ENCODE data around the gene CDK19. TPM values are rescaled to one million over a fixed set of nuclear protein-coding genes. Genes with fewer than 3 reads are reported as not detected.

Gene CDK19
- total and polyA plus RNA-seq, 9 of the 15 experiments (the other 6 are each of a cell fraction or from before 2014, with no cell fraction given): 3.8 to 15.2 (median 7.4) TPM

DNA sequence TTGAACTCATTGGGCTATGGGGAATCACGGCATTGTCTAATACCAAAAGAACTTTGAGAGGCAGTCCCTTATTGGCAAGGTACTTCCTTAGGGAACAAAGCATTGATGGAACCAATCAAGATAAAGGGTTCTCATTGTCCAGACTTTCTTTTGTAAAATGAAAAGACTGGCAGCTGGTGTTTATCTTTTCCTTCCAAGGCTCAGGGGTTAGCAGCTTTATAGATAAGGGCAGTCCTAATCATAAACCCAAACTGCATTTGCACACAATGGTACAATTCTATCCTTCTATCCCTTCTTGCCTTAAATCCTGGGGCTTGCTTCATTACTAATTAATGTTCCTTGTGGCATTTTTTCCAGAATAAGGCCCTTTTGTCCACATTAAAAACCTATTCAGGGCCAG lies 28.6 kb downstream of the CDK19 start:
- no peaks in the 10 kb centered on the region for H4K20me1 ChIP-seq (replicated peaks; ENCODE audit: control insufficient read depth, insufficient read depth, low read length)
- no peaks in the 10 kb centered on the region for H3K79me2 ChIP-seq (ENCODE audit: control insufficient read depth, insufficient read depth, low read length)
- no peak overlapping the region for H3K27ac ChIP-seq (ENCODE audit: extremely low read depth, low read depth, low read length)
- H3K4me1 ChIP-seq (replicated peaks in 1 of 2; ENCODE audit: control insufficient read depth in 2 of 2, insufficient read depth in 2 of 2, low read length in 2 of 2): no peaks in the 10 kb centered on the region
- intact Hi-C loops (cut with micrococcal nuclease): no loop called here
- no peaks in the 10 kb centered on the region for H3K36me3 ChIP-seq (ENCODE audit: control insufficient read depth, insufficient read depth, low read length)
- TF ChIP-seq SMC3 (conservative IDR thresholded peaks at IDR 0.05; ENCODE audit: insufficient read depth, low read depth, low read length) (no peak), POLR2A (conservative IDR thresholded peaks at IDR 0.05) (no peak), BACH1 (tag; IDR thresholded peaks at IDR 0.05) (no peak), CBFB (CRISPR knock-in tag; IDR thresholded peaks at IDR 0.05) (no peak)
- no peak for DNase-seq (ENCODE audit: extremely low read depth in 1 of 4, low spot score in 3 of 4)
- no peaks in the 10 kb centered on the region; a peak in 1 of 5 replicates for H3K27me3 ChIP-seq (ENCODE audit: control insufficient read depth in 2 of 2, insufficient read depth in 2 of 2, low read length in 2 of 2)
- no TSS peak for BruUV-seq (replicated peaks)
- no peak overlapping the region for H2AFZ ChIP-seq (ENCODE audit: low read depth, low read length)
- CTCF ChIA-PET (ENCODE audit: low intra/inter-chr PET ratio): no interaction called here
- WGBS (ENCODE audit: insufficient coverage, low coverage, missing lambda C conversion rate): 18% methylated on average over 1 of the region's 1 CpG
- H3K9ac ChIP-seq (ENCODE audit: insufficient read depth in 1 of 2, low read depth in 2 of 2, low read length in 2 of 2): no peak overlapping the region
- ATAC-seq: no peak
- in situ Hi-C loops (cut with MboI): no loop called here
- H3K4me3 ChIP-seq: no peak overlapping the region
- H3K9me3 ChIP-seq (replicated peaks; ENCODE audit: control insufficient read depth, insufficient read depth, low read depth, low read length): peaks cover 2% of the 10 kb centered on the region
- POLR2A ChIA-PET: interaction anchor here (0.8 to 2.8 kb wide), 3 partner anchors 25 to 28 kb away, joined by 3 to 15 read pairs (median 4); partner anchors contain the start of gene CDK19
- no peaks in the 10 kb centered on the region for H3K9me1 ChIP-seq (ENCODE audit: control insufficient read depth, insufficient read depth, low read length)
- H3K4me2 ChIP-seq (ENCODE audit: insufficient read depth, low read length): no peak overlapping the region
- no peak for FAIRE-seq

DNA sequence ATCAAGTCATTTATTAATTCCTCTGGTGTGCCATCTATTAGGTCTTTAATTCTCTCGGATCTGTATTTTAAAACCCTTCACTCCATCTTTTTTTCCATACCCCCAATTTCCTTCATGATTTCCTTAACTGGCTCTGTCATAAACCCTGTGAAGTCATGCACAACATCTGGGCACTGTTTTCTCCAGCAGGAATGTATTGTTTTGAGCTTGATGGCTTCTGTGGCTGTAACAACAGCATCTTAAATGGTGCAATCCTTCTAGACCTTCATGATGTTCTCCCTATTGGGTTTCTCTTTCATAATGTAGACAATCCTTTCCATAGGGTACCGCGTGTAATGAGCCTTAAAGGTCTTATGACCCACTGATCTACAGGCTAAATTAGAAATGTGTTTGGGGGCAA lies 29.0 kb downstream of the CDK19 start:
- intact Hi-C loops (cut with micrococcal nuclease): no loop called here
- Histone ChIP-seq H3K4me1 (replicated peaks in 1 of 2; ENCODE audit: control insufficient read depth in 2 of 2, insufficient read depth in 2 of 2, low read length in 2 of 2) (no peaks in the 10 kb centered on the region), H3K27ac (ENCODE audit: extremely low read depth, low read depth, low read length) (no peak overlapping the region), H3K9me3 (replicated peaks; ENCODE audit: control insufficient read depth, insufficient read depth, low read depth, low read length) (peaks cover 2% of the 10 kb centered on the region), H2AFZ (ENCODE audit: low read depth, low read length) (no peak overlapping the region), H3K27me3 (ENCODE audit: control insufficient read depth in 2 of 2, insufficient read depth in 2 of 2, low read length in 2 of 2) (no peaks in the 10 kb centered on the region; a peak in 1 of 5 replicates), H3K36me3 (ENCODE audit: control insufficient read depth, insufficient read depth, low read length) (no peaks in the 10 kb centered on the region), H3K4me2 (ENCODE audit: insufficient read depth, low read length) (no peak overlapping the region), H3K4me3 (no peak overlapping the region), H4K20me1 (replicated peaks; ENCODE audit: control insufficient read depth, insufficient read depth, low read length) (0 out of 2 replicates have a peak, but pooled peaks cover under 1% of the 10 kb centered on the region), H3K9ac (ENCODE audit: insufficient read depth in 1 of 2, low read depth in 2 of 2, low read length in 2 of 2) (no peak overlapping the region), H3K9me1 (ENCODE audit: control insufficient read depth, insufficient read depth, low read length) (no peaks in the 10 kb centered on the region), H3K79me2 (ENCODE audit: control insufficient read depth, insufficient read depth, low read length) (no peaks in the 10 kb centered on the region)
- no peak for TF ChIP-seq DIDO1 (tag; IDR thresholded peaks at IDR 0.05; ENCODE audit: low read depth)
- TF ChIP-seq SMC3 (conservative IDR thresholded peaks at IDR 0.05; ENCODE audit: insufficient read depth, low read depth, low read length): no peak
- TF ChIP-seq SMARCA5 (IDR thresholded peaks at IDR 0.05): no peak
- TF ChIP-seq SREBF1 (IDR thresholded peaks at IDR 0.05; ENCODE audit: borderline replicate concordance, low read depth, low read length): no peak
- TF ChIP-seq, protein P1, sequence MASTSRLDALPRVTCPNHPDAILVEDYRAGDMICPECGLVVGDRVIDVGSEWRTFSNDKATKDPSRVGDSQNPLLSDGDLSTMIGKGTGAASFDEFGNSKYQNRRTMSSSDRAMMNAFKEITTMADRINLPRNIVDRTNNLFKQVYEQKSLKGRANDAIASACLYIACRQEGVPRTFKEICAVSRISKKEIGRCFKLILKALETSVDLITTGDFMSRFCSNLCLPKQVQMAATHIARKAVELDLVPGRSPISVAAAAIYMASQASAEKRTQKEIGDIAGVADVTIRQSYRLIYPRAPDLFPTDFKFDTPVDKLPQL (IDR thresholded peaks at IDR 0.05; ENCODE audit: extremely low read depth, insufficient read length): no peak
- no peak for TF ChIP-seq ZNF436 (CRISPR knock-in tag; IDR thresholded peaks at IDR 0.05)
- TF ChIP-seq ARNT (IDR thresholded peaks at IDR 0.05): no peak
- no peak for TF ChIP-seq TCF7 (IDR thresholded peaks at IDR 0.05; ENCODE audit: borderline replicate concordance)
- TF ChIP-seq CC2D1A (IDR thresholded peaks at IDR 0.05): no peak
- 63% methylated on average over 3 of the region's 3 CpGs for WGBS (ENCODE audit: insufficient coverage, low coverage, missing lambda C conversion rate)
- BruUV-seq (replicated peaks): no TSS peak
- no peak for ATAC-seq
- ChIA-PET CTCF (ENCODE audit: low intra/inter-chr PET ratio) (no interaction called here), POLR2A (interaction anchor here (1.5 to 2.8 kb wide), 2 partner anchors 27 to 29 kb away, joined by 3 to 15 read pairs; partner anchors contain the start of gene CDK19)
- no peak for FAIRE-seq
- no peak for DNase-seq (ENCODE audit: extremely low read depth in 1 of 4, low spot score in 3 of 4)
- in situ Hi-C loops (cut with MboI): no loop called here

All from K562 (cell line).